ENCODE results near the gene ZNF865. TPM values are rescaled to one million over a fixed set of nuclear protein-coding genes. Genes with fewer than 3 reads are reported as not detected.

The ZNF865 gene
- total RNA-seq, 1 experiment from 2014 or later = 16.2 TPM

DNA sequence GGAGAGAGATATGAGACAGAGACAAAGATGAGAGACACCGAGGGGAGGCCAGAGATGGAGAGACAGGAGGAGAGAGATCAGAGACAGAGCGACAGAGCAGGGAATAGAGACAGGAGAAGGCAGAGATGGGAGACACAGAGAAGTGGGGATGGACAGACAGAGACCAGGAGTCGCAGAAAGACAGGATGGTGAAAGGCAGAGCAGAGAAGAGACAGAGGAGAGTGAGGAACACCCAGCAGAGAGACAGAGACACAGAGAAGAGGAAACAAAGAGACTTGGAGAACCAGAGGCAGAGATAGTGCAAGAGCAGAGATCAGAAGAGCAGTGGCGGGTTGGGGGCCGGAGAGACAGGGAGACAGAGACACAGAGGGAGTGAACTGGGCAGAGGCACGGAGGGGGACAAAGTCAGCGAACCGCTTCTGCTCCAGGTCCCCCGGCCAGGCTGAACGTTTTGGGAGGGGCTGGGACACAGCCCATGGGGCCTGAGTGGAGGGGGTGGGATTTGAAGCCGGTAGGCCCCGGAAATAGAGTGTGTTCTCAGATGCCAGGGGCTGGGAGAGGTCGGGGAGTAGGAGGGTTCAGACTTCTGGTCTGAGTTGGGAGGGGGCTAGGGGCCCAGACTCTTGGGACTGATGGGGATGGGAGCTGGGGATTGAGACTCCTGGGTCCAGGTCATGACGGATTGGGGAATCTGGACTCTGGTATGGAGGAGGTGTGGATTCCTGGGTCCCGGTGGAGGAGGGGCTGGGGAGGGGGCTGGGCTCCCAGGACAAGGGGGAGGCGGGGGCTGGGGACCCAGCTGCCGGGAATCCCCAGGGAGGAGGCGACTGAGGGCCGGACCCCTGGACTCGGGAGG, 25.5 kb upstream of the ZNF865 start:
- peak overlapping the region; percentile 84 for H3K4me2 ChIP-seq (ENCODE audit: low read length)
- no peaks in the 10 kb centered on the region for H3K27me3 ChIP-seq (ENCODE audit: insufficient read depth, low read length)
- peaks cover 16% of the 10 kb centered on the region for H3K79me2 ChIP-seq (ENCODE audit: insufficient read depth, low read length)
- H3K27ac ChIP-seq (ENCODE audit: low read depth, low read length) = peak overlapping the region; percentile 78
- peaks cover 7 to 14% of the 10 kb centered on the region in 2 experiments; a peak in 3 of 4 replicates for H3K4me1 ChIP-seq (ENCODE audit: control insufficient read depth in 1 of 2, insufficient read depth in 2 of 2, low read length in 2 of 2)
- no peak for DNase-seq (ENCODE audit: low read depth, low spot score)
- no peaks in the 10 kb centered on the region for H3K9me2 ChIP-seq (ENCODE audit: insufficient read depth)
- no peaks in the 10 kb centered on the region for H4K20me1 ChIP-seq (ENCODE audit: insufficient read depth)
- CTCF ChIA-PET = no interaction called here
- POLR2A ChIA-PET = no interaction called here
- RAD21 ChIA-PET (ENCODE audit: low non-redundant PET in 1 of 2, low total read pairs in 2 of 2, uncharacterized antibody in 2 of 2, unreplicated experiment in 2 of 2) = no interaction called here
- no peaks in the 10 kb centered on the region; a peak in 2 of 4 replicates for H3K36me3 ChIP-seq (ENCODE audit: control insufficient read depth in 1 of 2, insufficient read depth in 2 of 2, low read length in 2 of 2)
- no peak overlapping the region for H2AFZ ChIP-seq (ENCODE audit: low read depth, low read length, poor library complexity, severe bottlenecking)
- TF ChIP-seq SIN3A (IDR thresholded peaks at IDR 0.05; ENCODE audit: low read depth) = no peak
- no peak for TF ChIP-seq ZNF274 (IDR thresholded peaks at IDR 0.05; ENCODE audit: low read depth, low read length)
- no peak for TF ChIP-seq CEBPB (IDR thresholded peaks at IDR 0.05; ENCODE audit: low read depth)
- no peak for TF ChIP-seq ATF3 (IDR thresholded peaks at IDR 0.05)
- TF ChIP-seq ELF1 (IDR thresholded peaks at IDR 0.05; ENCODE audit: borderline replicate concordance, low read depth) = no peak
- TF ChIP-seq EZH2phosphoT487 (IDR thresholded peaks at IDR 0.05; ENCODE audit: borderline replicate concordance) = no peak
- no peak for TF ChIP-seq EGR1 (IDR thresholded peaks at IDR 0.05; ENCODE audit: low read depth)
- TF ChIP-seq RAD21 (IDR thresholded peaks at IDR 0.05; ENCODE audit: low read depth) = no peak
- TF ChIP-seq SRF (IDR thresholded peaks at IDR 0.05; ENCODE audit: low read depth) = no peak
- ATAC-seq = peak; percentile 52
- H3K9ac ChIP-seq (ENCODE audit: low read length) = peak overlapping the region; percentile 86
- H3K4me3 ChIP-seq (replicated peaks in 1 of 2; ENCODE audit: low read depth in 1 of 2, low read length in 2 of 2) = peak overlapping the region; percentile 92 to 94
- TSS peak; percentile 54 for BruUV-seq (replicated peaks)
- intact Hi-C loops (cut with micrococcal nuclease) = no loop called here
- no peaks in the 10 kb centered on the region for H3K9me3 ChIP-seq (ENCODE audit: control insufficient read depth in 1 of 2, insufficient read depth in 1 of 2, low read depth in 1 of 2, low read length in 2 of 2)

DNA sequence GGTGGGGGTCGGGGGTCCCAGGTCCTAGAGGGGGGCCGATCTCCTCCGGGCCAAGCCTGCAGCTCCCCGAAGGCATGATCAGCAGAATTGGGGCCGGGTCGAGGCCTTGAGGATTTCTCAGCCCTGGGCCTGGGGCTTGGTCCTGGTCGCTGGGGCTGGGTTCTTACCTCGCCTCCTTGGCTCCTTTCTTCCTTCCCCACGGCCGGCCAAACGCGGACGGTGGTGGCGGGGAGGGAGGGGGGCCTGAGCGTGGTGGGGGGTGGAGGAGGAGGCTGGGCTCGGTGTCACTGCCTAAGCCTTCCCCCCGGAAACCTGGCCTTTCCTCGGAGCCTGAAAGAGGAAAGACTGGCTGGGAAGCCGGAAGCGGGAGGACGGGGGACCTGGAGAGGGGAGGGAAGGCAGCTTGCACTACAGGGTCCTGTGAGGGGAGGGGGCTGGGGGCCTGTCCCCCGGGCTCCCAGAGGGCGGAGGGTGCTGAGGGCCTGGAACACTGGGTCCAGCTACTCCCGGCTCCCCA, 24.8 kb upstream of the ZNF865 start, which contains the start of gene ZNF579:
TSS of gene ZNF579 (minus strand) at position 221 of the 517 bp plus-strand sequence. CDS start 1,209 bp downstream, outside the sequence.
- peak within 1 kb of the TSS; percentile 92 to 94 for H3K4me3 ChIP-seq (replicated peaks in 1 of 2; ENCODE audit: low read depth in 1 of 2, low read length in 2 of 2)
- intact Hi-C loops (cut with micrococcal nuclease) = no loop called here
- peaks cover 7 to 14% of the 10 kb centered on the region in 2 experiments; a peak in 3 of 4 replicates for H3K4me1 ChIP-seq (ENCODE audit: control insufficient read depth in 1 of 2, insufficient read depth in 2 of 2, low read length in 2 of 2)
- peak within 1 kb of the TSS; percentile 84 for H3K4me2 ChIP-seq (ENCODE audit: low read length)
- POLR2A ChIA-PET = interaction anchor here (1.2 kb wide), 1 partner anchor 74 kb away, joined by 4 read pairs; the partner anchor contains the start of gene U2AF2
- H3K9ac ChIP-seq (ENCODE audit: low read length) = peak within 1 kb of the TSS; percentile 86
- peak within 1 kb of the TSS; percentile 78 for H3K27ac ChIP-seq (ENCODE audit: low read depth, low read length)
- CTCF ChIA-PET = no interaction called here
- H3K79me2 ChIP-seq (ENCODE audit: insufficient read depth, low read length) = peaks cover 16% of the 10 kb centered on the region
- H3K36me3 ChIP-seq (ENCODE audit: control insufficient read depth in 1 of 2, insufficient read depth in 2 of 2, low read length in 2 of 2) = no peaks in the 10 kb centered on the region; a peak in 2 of 4 replicates
- ATAC-seq (peak; percentile 84), DNase-seq (ENCODE audit: low read depth, low spot score) (peak; percentile 84)
- H3K27me3 ChIP-seq (ENCODE audit: insufficient read depth, low read length) = no peaks in the 10 kb centered on the region
- no TSS peak for BruUV-seq (replicated peaks)
- RAD21 ChIA-PET (ENCODE audit: low non-redundant PET in 1 of 2, low total read pairs in 2 of 2, uncharacterized antibody in 2 of 2, unreplicated experiment in 2 of 2) = no interaction called here
- no peaks in the 10 kb centered on the region for H4K20me1 ChIP-seq (ENCODE audit: insufficient read depth)
- H2AFZ ChIP-seq (ENCODE audit: low read depth, low read length, poor library complexity, severe bottlenecking) = no peak within 1 kb of the TSS
- no peaks in the 10 kb centered on the region for H3K9me2 ChIP-seq (ENCODE audit: insufficient read depth)
- no peaks in the 10 kb centered on the region for H3K9me3 ChIP-seq (ENCODE audit: control insufficient read depth in 1 of 2, insufficient read depth in 1 of 2, low read depth in 1 of 2, low read length in 2 of 2)
- 0 out of 2 replicates have a peak, but pooled peaks have one; percentile 49 for TF ChIP-seq SRF (IDR thresholded peaks at IDR 0.05; ENCODE audit: low read depth)
- peak; percentile 51; the same call in 1 of the 2 replicates for TF ChIP-seq SIN3A (IDR thresholded peaks at IDR 0.05; ENCODE audit: low read depth)
- no peak for TF ChIP-seq CEBPB (IDR thresholded peaks at IDR 0.05; ENCODE audit: low read depth)
- peak; percentile 88 for TF ChIP-seq CBX3 (IDR thresholded peaks at IDR 0.05; ENCODE audit: low read depth)
- TF ChIP-seq FOSL1 (IDR thresholded peaks at IDR 0.05; ENCODE audit: low read depth) = no peak
- no peak for TF ChIP-seq EZH2phosphoT487 (IDR thresholded peaks at IDR 0.05; ENCODE audit: borderline replicate concordance)
- TF ChIP-seq SP1 (IDR thresholded peaks at IDR 0.05; ENCODE audit: low read depth) = peak; percentile 58
- TF ChIP-seq POLR2AphosphoS5 (IDR thresholded peaks at IDR 0.05; ENCODE audit: low read depth, low read length) = peak; percentile 68
- peak; percentile 71 for TF ChIP-seq MAX (IDR thresholded peaks at IDR 0.05)
- no peak for TF ChIP-seq ATF3 (IDR thresholded peaks at IDR 0.05)
- TF ChIP-seq CTCF (IDR thresholded peaks at IDR 0.05 in 2 of 3, conservative IDR thresholded peaks at IDR 0.05 in 1 of 3; ENCODE audit: borderline replicate concordance in 1 of 3, insufficient read depth in 1 of 3, low read depth in 2 of 3, low read length in 2 of 3) = no peak
- 0 out of 2 replicates have a peak, but pooled peaks have one; percentile 52 for TF ChIP-seq ZFX (IDR thresholded peaks at IDR 0.05)
- no peak for TF ChIP-seq JUND (IDR thresholded peaks at IDR 0.05)
- no peak for TF ChIP-seq POLR2A (IDR thresholded peaks at IDR 0.05; ENCODE audit: borderline replicate concordance, extremely low read depth, insufficient read depth, insufficient read length)
